Caco-2 (cell line): Measurements from ENCODE around the gene PEAK3. TPM values are rescaled to one million over a fixed set of nuclear protein-coding genes. Genes with fewer than 3 reads are reported as not detected.

Source experiments
- BruUV-seq: library from RNA; stranded (reverse); fragments of 400-500 nt; replicated peaks from 2 replicates; lab custom pipeline; 2021; lab: Mats Ljungman, UMichigan
- CTCF ChIA-PET: fragments of 300-600 bp; sonication (Branson Sonifier 250); formaldehyde crosslinking; loops from one replicate; lab custom pipeline; 2022; ENCODE audit warnings: antibody characterized with exemption; lab: Charles Lee
- POLR2A ChIA-PET: fragments of 300-600 bp; sonication (Branson Sonifier 250); formaldehyde crosslinking; loops from one replicate; lab custom pipeline; 2022; ENCODE audit warnings: antibody characterized with exemption; lab: Charles Lee
- DNase-seq, 2 experiments: peaks; one replicate each; pipeline versions ENCODE4 v3.0.0 to v3.0.0-alpha.2; 2020 to 2022
- H3K27me3 ChIP-seq: replicated peaks from 2 replicates; pipeline ENCODE4 v1.6.0; 2011; ENCODE audit warnings: low read length; ENCODE audit not compliant: control insufficient read depth, insufficient read depth
- H3K36me3 ChIP-seq: 2 replicates; pipeline ENCODE4 v1.5.1; 2011; ENCODE audit warnings: low read length; ENCODE audit not compliant: control insufficient read depth, insufficient read depth
- H3K4me1 ChIP-seq: fragments of 250-450 bp; sonication (Bioruptor Pico); 2 replicates; pipeline ENCODE4 v1.5.1; 2020; ENCODE audit warnings: mild to moderate bottlenecking
- H3K4me3 ChIP-seq: 2 replicates; pipeline ENCODE4 v1.5.1; 2011; ENCODE audit warnings: low read depth, mild to moderate bottlenecking, control low read depth, low read length
- H3K9me3 ChIP-seq: fragments of 250-450 bp; sonication (Bioruptor Pico); 2 replicates; pipeline ENCODE4 v1.5.1; 2020; ENCODE audit warnings: mild to moderate bottlenecking, moderate library complexity
- H3K27ac Mint-ChIP-seq: one replicate; pipeline ENCODE4 v1.8.0; 2022; ENCODE audit warnings: mixed read lengths; ENCODE audit not compliant: unreplicated experiment
- H3K27me3 Mint-ChIP-seq: one replicate; pipeline ENCODE4 v1.8.0; 2022; ENCODE audit warnings: mixed read lengths; ENCODE audit not compliant: insufficient read depth, unreplicated experiment
- H3K36me3 Mint-ChIP-seq: one replicate; pipeline ENCODE4 v1.8.0; 2022; ENCODE audit warnings: mild to moderate bottlenecking, mixed read lengths; ENCODE audit not compliant: insufficient read depth, unreplicated experiment
- H3K4me1 Mint-ChIP-seq: one replicate; pipeline ENCODE4 v1.8.0; 2022; ENCODE audit warnings: low read depth, mixed read lengths; ENCODE audit not compliant: unreplicated experiment
- H3K4me3 Mint-ChIP-seq: one replicate; pipeline ENCODE4 v1.8.0; 2022; ENCODE audit warnings: mild to moderate bottlenecking, moderate library complexity, mixed read lengths; ENCODE audit not compliant: unreplicated experiment
- H3K9me3 Mint-ChIP-seq: one replicate; pipeline ENCODE4 v1.8.0; 2022; ENCODE audit warnings: mixed read lengths; ENCODE audit not compliant: unreplicated experiment
- CTCF ChIP-seq, 2 experiments: fragments of 200-600 bp in 1 of 2; IDR thresholded peaks; 1 replicate in 1 of 2; 2 replicates in 1 of 2; pipeline versions ENCODE4 v1.5.1 to v1.8.0; 2011 to 2022; ENCODE audit warnings: antibody characterized with exemption in 1 of 2, control low read depth in 1 of 2, inconsistent platforms in 1 of 2, low read depth in 1 of 2, low read length in 1 of 2, mild to moderate bottlenecking in 1 of 2, moderate library complexity in 1 of 2; ENCODE audit not compliant: insufficient read depth in 1 of 2, severe bottlenecking in 1 of 2, unreplicated experiment in 1 of 2
- intact Hi-C: fragments of 100-400 bp; cut with micrococcal nuclease; formaldehyde crosslinking; loops from one replicate; pipeline ENCODE4 v1.10.0; 2022; ENCODE audit not compliant: unreplicated experiment
- total RNA-seq: library from RNA; stranded (reverse); gene quantifications from 2 replicates; pipeline ENCODE4 v1.2.3, GENCODE V29; 2022

The PEAK3 gene
- total RNA-seq, 1 experiment from 2014 or later, result not detected

- TF ChIP-seq CTCF (IDR thresholded peaks at IDR 0.05; ENCODE audit: insufficient read depth in 1 of 2, low read depth in 1 of 2, low read length in 1 of 2, severe bottlenecking in 1 of 2, unreplicated experiment in 1 of 2), result peak; percentile 7 to 40
- H3K27me3 ChIP-seq, result no peaks in the 10 kb centered on the region
- Mint-ChIP-seq H3K9me3 (no peaks in the 10 kb centered on the region), H3K36me3 (no peaks in the 10 kb centered on the region), H3K4me3 (no peak overlapping the region), H3K27me3 (no peaks in the 10 kb centered on the region), H3K4me1 (no peaks in the 10 kb centered on the region), H3K27ac (no peak overlapping the region)
- no peak for DNase-seq
- no TSS peak for BruUV-seq
- no peak overlapping the region for H3K4me3 ChIP-seq
- H3K4me1 ChIP-seq, result no peaks in the 10 kb centered on the region
- H3K36me3 ChIP-seq, result no peaks in the 10 kb centered on the region
- intact Hi-C loops, result no loop called here
- ChIA-PET CTCF (no interaction called here), POLR2A (no interaction called here)
- H3K9me3 ChIP-seq, result no peaks in the 10 kb centered on the region
These were observed 20.4 kb downstream of the PEAK3 start for GRCh38 chr19:2261438-2262172.

GRCh38 chr19:2260341-2260805 lies 21.6 kb downstream of the PEAK3 start:
- no peaks in the 10 kb centered on the region for H3K9me3 ChIP-seq
- H3K27ac Mint-ChIP-seq, result no peak overlapping the region
- no peak overlapping the region for H3K4me3 Mint-ChIP-seq
- ChIA-PET POLR2A (no interaction called here), CTCF (no interaction called here)
- H3K9me3 Mint-ChIP-seq, result no peaks in the 10 kb centered on the region
- TF ChIP-seq CTCF (IDR thresholded peaks at IDR 0.05; ENCODE audit: insufficient read depth in 1 of 2, low read depth in 1 of 2, low read length in 1 of 2, severe bottlenecking in 1 of 2, unreplicated experiment in 1 of 2), result no peak
- H3K4me1 Mint-ChIP-seq, result no peaks in the 10 kb centered on the region
- no peaks in the 10 kb centered on the region for H3K36me3 Mint-ChIP-seq
- no peak for DNase-seq
- H3K4me1 ChIP-seq, result no peaks in the 10 kb centered on the region
- intact Hi-C loops, result no loop called here
- H3K4me3 ChIP-seq, result no peak overlapping the region
- H3K36me3 ChIP-seq, result no peaks in the 10 kb centered on the region
- no TSS peak for BruUV-seq
- no peaks in the 10 kb centered on the region for H3K27me3 Mint-ChIP-seq
- H3K27me3 ChIP-seq, result no peaks in the 10 kb centered on the region

GRCh38 chr19:2259336-2259735 lies 22.6 kb downstream of the PEAK3 start:
- no peak for DNase-seq
- no peaks in the 10 kb centered on the region for H3K27me3 ChIP-seq
- no peaks in the 10 kb centered on the region for H3K9me3 Mint-ChIP-seq
- ChIA-PET POLR2A (no interaction called here), CTCF (no interaction called here)
- no peak for TF ChIP-seq CTCF (IDR thresholded peaks at IDR 0.05; ENCODE audit: insufficient read depth in 1 of 2, low read depth in 1 of 2, low read length in 1 of 2, severe bottlenecking in 1 of 2, unreplicated experiment in 1 of 2)
- H3K27ac Mint-ChIP-seq, result no peak overlapping the region
- H3K36me3 Mint-ChIP-seq, result peaks cover under 1% of the 10 kb centered on the region
- H3K4me1 ChIP-seq, result no peaks in the 10 kb centered on the region
- no TSS peak for BruUV-seq
- H3K27me3 Mint-ChIP-seq, result no peaks in the 10 kb centered on the region
- H3K9me3 ChIP-seq, result no peaks in the 10 kb centered on the region
- H3K4me3 ChIP-seq, result no peak overlapping the region
- H3K4me3 Mint-ChIP-seq, result no peak overlapping the region
- no peaks in the 10 kb centered on the region for H3K36me3 ChIP-seq
- H3K4me1 Mint-ChIP-seq, result no peaks in the 10 kb centered on the region
- intact Hi-C loops, result no loop called here
